ENCODE data around the gene CNKSR1.

Gene CNKSR1

GRCh38 chr1:26180010-26180506 is 2.8 kb downstream of the CNKSR1 start:
- in situ Hi-C loops (cut with MboI; ENCODE audit: low sequenced_read_pairs), result no loop called here

GRCh38 chr1:26181586-26182382 is 4.5 kb downstream of the CNKSR1 start:
- in situ Hi-C loops (cut with MboI; ENCODE audit: low sequenced_read_pairs), result no loop called here

GRCh38 chr1:26182383-26182696 is 5.0 kb downstream of the CNKSR1 start:
- in situ Hi-C loops (cut with MboI; ENCODE audit: low sequenced_read_pairs), result no loop called here

GRCh38 chr1:26184086-26184485 is 6.8 kb downstream of the CNKSR1 start:
- in situ Hi-C loops (cut with MboI; ENCODE audit: low sequenced_read_pairs), result no loop called here

GRCh38 chr1:26184883-26185282 is 7.6 kb downstream of the CNKSR1 start:
- in situ Hi-C loops (cut with MboI; ENCODE audit: low sequenced_read_pairs), result no loop called here

- in situ Hi-C loops (cut with MboI; ENCODE audit: low sequenced_read_pairs), result no loop called here
Observed at GRCh38 chr1:26187882-26188281, 10.6 kb downstream of the CNKSR1 start.

- in situ Hi-C loops (cut with MboI; ENCODE audit: low sequenced_read_pairs), result no loop called here
Observed at GRCh38 chr1:26188477-26188876, 11.2 kb downstream of the CNKSR1 start.

GRCh38 chr1:26189331-26189730 is 12.0 kb downstream of the CNKSR1 start:
- in situ Hi-C loops (cut with MboI; ENCODE audit: low sequenced_read_pairs), result no loop called here

- in situ Hi-C loops (cut with MboI; ENCODE audit: low sequenced_read_pairs), result no loop called here
Observed at GRCh38 chr1:26189751-26190275, 12.5 kb downstream of the CNKSR1 start.

- in situ Hi-C loops (cut with MboI; ENCODE audit: low sequenced_read_pairs), result no loop called here
Observed at GRCh38 chr1:26190373-26190987, 13.2 kb downstream of the CNKSR1 start, which contains the start of gene CATSPER4. TSS of gene CATSPER4 (plus strand) at chr1:26190602. CDS start at chr1:26190628, 26 bp downstream.

- in situ Hi-C loops (cut with MboI; ENCODE audit: low sequenced_read_pairs), result no loop called here
Observed at GRCh38 chr1:26191739-26192138, 14.4 kb downstream of the CNKSR1 start.

GRCh38 chr1:26195805-26196204 is 18.5 kb downstream of the CNKSR1 start:
- in situ Hi-C loops (cut with MboI; ENCODE audit: low sequenced_read_pairs), result no loop called here

- in situ Hi-C loops (cut with MboI; ENCODE audit: low sequenced_read_pairs), result no loop called here
Observed at GRCh38 chr1:26197301-26197700, 20.0 kb downstream of the CNKSR1 start.

- in situ Hi-C loops (cut with MboI; ENCODE audit: low sequenced_read_pairs), result no loop called here
Observed at GRCh38 chr1:26197813-26198212, 20.5 kb downstream of the CNKSR1 start.

GRCh38 chr1:26200413-26200812 is 23.1 kb downstream of the CNKSR1 start:
- in situ Hi-C loops (cut with MboI; ENCODE audit: low sequenced_read_pairs), result no loop called here

- in situ Hi-C loops (cut with MboI; ENCODE audit: low sequenced_read_pairs), result no loop called here
Observed at GRCh38 chr1:26203642-26204318, 26.5 kb downstream of the CNKSR1 start.

- in situ Hi-C loops (cut with MboI; ENCODE audit: low sequenced_read_pairs), result no loop called here
Observed at GRCh38 chr1:26210147-26210870, 33.0 kb downstream of the CNKSR1 start.

GRCh38 chr1:26212726-26213125 is 35.4 kb downstream of the CNKSR1 start:
- in situ Hi-C loops (cut with MboI; ENCODE audit: low sequenced_read_pairs), result no loop called here

- in situ Hi-C loops (cut with MboI; ENCODE audit: low sequenced_read_pairs), result no loop called here
Observed at GRCh38 chr1:26213335-26213905, 36.1 kb downstream of the CNKSR1 start.

- in situ Hi-C loops (cut with MboI; ENCODE audit: low sequenced_read_pairs), result no loop called here
Observed at GRCh38 chr1:26215246-26215645, 38.0 kb downstream of the CNKSR1 start.

All from HL-60/S4 (cell line).